ENCODE data around the gene OR7E24.

DNA sequence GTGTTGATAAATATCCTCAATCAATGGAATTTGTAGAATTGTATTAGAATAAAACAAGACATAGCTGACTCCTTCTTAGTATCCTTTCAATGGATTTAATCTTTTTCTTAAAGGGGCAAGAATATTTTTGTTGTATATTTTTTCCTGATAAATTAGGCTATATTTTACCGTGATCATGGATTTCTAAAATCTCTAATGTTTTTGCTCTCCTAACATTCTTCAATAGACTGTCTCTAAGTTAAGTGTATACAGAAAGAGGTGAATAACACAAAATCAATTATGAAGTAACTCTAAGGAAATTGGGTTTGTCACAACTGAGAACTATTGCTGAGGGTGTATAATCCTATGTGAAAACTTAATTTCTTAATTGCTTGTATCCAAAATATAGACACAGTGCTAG lies at the start of gene OR7E24:
- TF ChIP-seq, protein P1, sequence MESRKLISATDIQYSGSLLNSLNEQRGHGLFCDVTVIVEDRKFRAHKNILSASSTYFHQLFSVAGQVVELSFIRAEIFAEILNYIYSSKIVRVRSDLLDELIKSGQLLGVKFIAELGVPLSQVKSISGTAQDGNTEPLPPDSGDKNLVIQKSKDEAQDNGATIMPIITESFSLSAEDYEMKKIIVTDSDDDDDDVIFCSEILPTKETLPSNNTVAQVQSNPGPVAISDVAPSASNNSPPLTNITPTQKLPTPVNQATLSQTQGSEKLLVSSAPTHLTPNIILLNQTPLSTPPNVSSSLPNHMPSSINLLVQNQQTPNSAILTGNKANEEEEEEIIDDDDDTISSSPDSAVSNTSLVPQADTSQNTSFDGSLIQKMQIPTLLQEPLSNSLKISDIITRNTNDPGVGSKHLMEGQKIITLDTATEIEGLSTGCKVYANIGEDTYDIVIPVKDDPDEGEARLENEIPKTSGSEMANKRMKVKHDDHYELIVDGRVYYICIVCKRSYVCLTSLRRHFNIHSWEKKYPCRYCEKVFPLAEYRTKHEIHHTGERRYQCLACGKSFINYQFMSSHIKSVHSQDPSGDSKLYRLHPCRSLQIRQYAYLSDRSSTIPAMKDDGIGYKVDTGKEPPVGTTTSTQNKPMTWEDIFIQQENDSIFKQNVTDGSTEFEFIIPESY (IDR thresholded peaks at IDR 0.05; ENCODE audit: extremely low read depth, insufficient replicate concordance, low read length): no peak
- TF ChIP-seq CEBPB (IDR thresholded peaks at IDR 0.05; ENCODE audit: low read depth): no peak
- TF ChIP-seq, protein P2, sequence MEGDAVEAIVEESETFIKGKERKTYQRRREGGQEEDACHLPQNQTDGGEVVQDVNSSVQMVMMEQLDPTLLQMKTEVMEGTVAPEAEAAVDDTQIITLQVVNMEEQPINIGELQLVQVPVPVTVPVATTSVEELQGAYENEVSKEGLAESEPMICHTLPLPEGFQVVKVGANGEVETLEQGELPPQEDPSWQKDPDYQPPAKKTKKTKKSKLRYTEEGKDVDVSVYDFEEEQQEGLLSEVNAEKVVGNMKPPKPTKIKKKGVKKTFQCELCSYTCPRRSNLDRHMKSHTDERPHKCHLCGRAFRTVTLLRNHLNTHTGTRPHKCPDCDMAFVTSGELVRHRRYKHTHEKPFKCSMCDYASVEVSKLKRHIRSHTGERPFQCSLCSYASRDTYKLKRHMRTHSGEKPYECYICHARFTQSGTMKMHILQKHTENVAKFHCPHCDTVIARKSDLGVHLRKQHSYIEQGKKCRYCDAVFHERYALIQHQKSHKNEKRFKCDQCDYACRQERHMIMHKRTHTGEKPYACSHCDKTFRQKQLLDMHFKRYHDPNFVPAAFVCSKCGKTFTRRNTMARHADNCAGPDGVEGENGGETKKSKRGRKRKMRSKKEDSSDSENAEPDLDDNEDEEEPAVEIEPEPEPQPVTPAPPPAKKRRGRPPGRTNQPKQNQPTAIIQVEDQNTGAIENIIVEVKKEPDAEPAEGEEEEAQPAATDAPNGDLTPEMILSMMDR (IDR thresholded peaks at IDR 0.05 in 2 of 3, conservative IDR thresholded peaks at IDR 0.05 in 1 of 3; ENCODE audit: borderline replicate concordance in 1 of 3, insufficient read depth in 1 of 3, low read depth in 2 of 3, low read length in 2 of 3): no peak
- TF ChIP-seq JUND (IDR thresholded peaks at IDR 0.05): no peak
- TF ChIP-seq POLR2A (IDR thresholded peaks at IDR 0.05; ENCODE audit: borderline replicate concordance, extremely low read depth, insufficient read depth, insufficient read length): no peak
- TF ChIP-seq SP1 (IDR thresholded peaks at IDR 0.05; ENCODE audit: low read depth): no peak
- no peak for TF ChIP-seq YY1 (IDR thresholded peaks at IDR 0.05; ENCODE audit: extremely low read depth, insufficient replicate concordance, low read depth, low read length)
